Activated CD8-positive, alpha-beta T cell treated with anti-CD3 and anti-CD28 coated beads for 36 hours (primary cell): ENCODE data around the gene RNF138. TPM values are rescaled to one million over a fixed set of nuclear protein-coding genes. Genes with fewer than 3 reads are reported as not detected.
"Not testable (repeated sequence)": the region's sequence is repeated elsewhere in the genome, so short reads cannot be mapped to it uniquely, and the experiment has no call there.

ENCODE experiments used
- ATAC-seq: fragments of 200-7000 bp; cut with Tn5 transposase; one replicate; pipeline ENCODE4 v1.10.0; 2021; ENCODE audit warnings: mild to moderate bottlenecking, moderate library complexity
- CTCF ChIA-PET: fragments of 350-600 bp; sonication (Branson Sonifier 250); formaldehyde crosslinking; loops from one replicate; lab custom pipeline; 2021; ENCODE audit warnings: antibody characterized with exemption; lab: Charles Lee
- POLR2A ChIA-PET: fragments of 350-600 bp; sonication (Branson Sonifier 250); formaldehyde crosslinking; loops from one replicate; lab custom pipeline; 2021; ENCODE audit warnings: antibody characterized with exemption; lab: Charles Lee
- DNase-seq: peaks from one replicate; pipeline ENCODE4 v3.0.0-alpha.2; 2020
- H3K27ac Mint-ChIP-seq: one replicate; pipeline ENCODE4 v1.8.0; 2021; ENCODE audit warnings: mild to moderate bottlenecking, mixed read lengths
- H3K27me3 Mint-ChIP-seq: one replicate; pipeline ENCODE4 v1.8.0; 2021; ENCODE audit warnings: mixed read lengths
- H3K36me3 Mint-ChIP-seq: one replicate; pipeline ENCODE4 v1.8.0; 2021; ENCODE audit warnings: low read depth, mixed read lengths
- H3K4me1 Mint-ChIP-seq: one replicate; pipeline ENCODE4 v1.8.0; 2021; ENCODE audit warnings: low read depth, mixed read lengths
- H3K4me3 Mint-ChIP-seq: one replicate; pipeline ENCODE4 v1.8.0; 2021; ENCODE audit warnings: mild to moderate bottlenecking, moderate library complexity, mixed read lengths
- H3K9me3 Mint-ChIP-seq: one replicate; pipeline ENCODE4 v1.8.0; 2021; ENCODE audit warnings: mixed read lengths
- intact Hi-C: fragments of 100-400 bp; cut with micrococcal nuclease; formaldehyde crosslinking; loops from one replicate; pipeline ENCODE4 v1.10.0; 2022
- total RNA-seq, 2 experiments: library from RNA; stranded (reverse); gene quantifications; one replicate each; pipeline ENCODE4 v1.2.3, GENCODE V29; 2021
- TF ChIP-seq, protein P1 (sequence below): fragments of 200-600 bp; IDR thresholded peaks from one replicate; pipeline ENCODE4 v1.8.0; 2022; ENCODE audit warnings: antibody characterized with exemption, mild to moderate bottlenecking

The RNF138 gene
- total RNA-seq, 2 experiments from 2014 or later: 86.0 to 89.5 TPM

DNA sequence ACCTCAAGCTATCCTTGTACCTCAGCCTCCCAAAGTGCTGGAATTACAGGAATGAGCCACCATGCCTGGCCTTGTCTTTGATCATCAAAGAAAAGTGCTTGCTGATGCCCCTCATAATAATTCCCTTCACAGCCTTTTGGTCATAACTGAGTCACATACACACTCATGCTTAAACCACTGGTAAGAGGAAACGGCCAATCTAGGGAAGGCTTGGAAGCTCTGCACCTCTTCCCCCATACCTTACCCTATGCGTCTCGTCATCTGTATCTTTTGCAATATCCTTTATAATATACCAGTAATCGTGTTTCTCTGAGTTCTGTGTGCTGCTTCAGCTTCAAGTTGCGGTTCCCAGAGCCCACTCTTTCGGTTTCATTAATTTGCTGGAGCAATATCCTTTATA, 4.8 kb upstream of the RNF138 start:
- Mint-ChIP-seq H3K4me1 (peaks cover 31% of the 10 kb centered on the region), H3K4me3 (no peak overlapping the region), H3K27ac (no peak overlapping the region), H3K36me3 (peaks cover 3% of the 10 kb centered on the region), H3K27me3 (peaks cover 1% of the 10 kb centered on the region), H3K9me3 (no peaks in the 10 kb centered on the region)
- intact Hi-C loops: no loop called here
- ATAC-seq: no peak
- POLR2A ChIA-PET: interaction anchor here (1.0 to 4.2 kb wide), 2 partner anchors 50 to 68 kb away, joined by 3 to 29 read pairs; partner anchors contain the start of gene RNF125
- DNase-seq: no peak
- CTCF ChIA-PET: interaction anchor here (5.4 kb wide), 1 partner anchor 15 kb away, joined by 29 read pairs; no protein-coding TSS in a partner anchor
- TF ChIP-seq, protein P1, sequence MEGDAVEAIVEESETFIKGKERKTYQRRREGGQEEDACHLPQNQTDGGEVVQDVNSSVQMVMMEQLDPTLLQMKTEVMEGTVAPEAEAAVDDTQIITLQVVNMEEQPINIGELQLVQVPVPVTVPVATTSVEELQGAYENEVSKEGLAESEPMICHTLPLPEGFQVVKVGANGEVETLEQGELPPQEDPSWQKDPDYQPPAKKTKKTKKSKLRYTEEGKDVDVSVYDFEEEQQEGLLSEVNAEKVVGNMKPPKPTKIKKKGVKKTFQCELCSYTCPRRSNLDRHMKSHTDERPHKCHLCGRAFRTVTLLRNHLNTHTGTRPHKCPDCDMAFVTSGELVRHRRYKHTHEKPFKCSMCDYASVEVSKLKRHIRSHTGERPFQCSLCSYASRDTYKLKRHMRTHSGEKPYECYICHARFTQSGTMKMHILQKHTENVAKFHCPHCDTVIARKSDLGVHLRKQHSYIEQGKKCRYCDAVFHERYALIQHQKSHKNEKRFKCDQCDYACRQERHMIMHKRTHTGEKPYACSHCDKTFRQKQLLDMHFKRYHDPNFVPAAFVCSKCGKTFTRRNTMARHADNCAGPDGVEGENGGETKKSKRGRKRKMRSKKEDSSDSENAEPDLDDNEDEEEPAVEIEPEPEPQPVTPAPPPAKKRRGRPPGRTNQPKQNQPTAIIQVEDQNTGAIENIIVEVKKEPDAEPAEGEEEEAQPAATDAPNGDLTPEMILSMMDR: no peak

DNA sequence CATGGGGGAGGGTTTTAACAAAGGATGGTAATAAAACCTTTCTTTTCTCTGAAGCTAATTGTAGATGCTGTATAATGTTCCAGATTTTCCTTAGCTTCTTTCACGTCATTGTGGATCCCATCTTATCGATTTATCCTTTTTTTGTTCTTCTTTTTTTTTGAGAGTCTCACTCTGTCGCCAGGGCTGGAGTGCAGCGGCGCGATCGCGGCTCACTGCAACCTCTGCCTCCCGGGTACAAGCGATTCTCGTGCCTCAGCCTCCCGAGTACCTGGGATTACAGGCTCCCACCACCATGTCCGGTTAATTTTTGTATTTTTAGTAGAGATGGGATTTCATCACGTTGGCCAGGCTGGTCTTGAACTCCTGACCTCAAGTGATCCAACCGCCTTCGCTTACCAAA, 843 bp upstream of the RNF138 start:
- Mint-ChIP-seq H3K4me1 (peaks cover 38% of the 10 kb centered on the region), H3K4me3 (peak overlapping the region; percentile 45), H3K36me3 (peaks cover 27% of the 10 kb centered on the region), H3K27ac (peak overlapping the region; percentile 46)
- ATAC-seq, DNase-seq, H3K9me3 Mint-ChIP-seq, H3K27me3 Mint-ChIP-seq: not testable (repeated sequence)
- ChIA-PET POLR2A (interaction anchor here (0.6 to 3.2 kb wide), 4 partner anchors 62 to 358 kb away, joined by 3 to 12 read pairs (median 3); partner anchors contain the start of gene TRAPPC8), CTCF (interaction anchor here (1.4 to 4.4 kb wide), 2 partner anchors 15 to 18 kb away, joined by 4 to 13 read pairs; no protein-coding TSS in a partner anchor)
- intact Hi-C loops: loop anchor here (5.0 kb wide), 2 partner anchors 44 to 149 kb away; partner anchors contain the start of gene TRAPPC8

DNA sequence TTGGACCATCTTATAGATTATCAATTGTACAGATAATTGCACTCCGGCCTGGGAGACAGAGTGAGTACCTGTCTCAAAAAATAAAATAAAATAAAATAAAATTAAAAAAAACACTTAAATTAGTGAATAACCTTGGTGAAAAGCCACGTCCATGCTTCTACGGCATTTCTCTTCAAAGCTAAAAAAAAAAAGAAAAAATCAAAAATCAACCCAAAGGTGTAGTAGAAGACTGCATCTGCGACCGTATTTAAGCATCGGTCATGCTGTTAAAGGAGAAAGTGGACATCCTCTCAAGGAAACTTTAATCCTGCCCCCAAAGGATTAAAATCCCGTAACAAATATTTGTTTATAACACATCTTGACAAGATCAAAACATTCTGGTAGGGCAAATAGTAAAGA, 350 bp upstream of the RNF138 start:
- POLR2A ChIA-PET: interaction anchor here (0.6 to 3.2 kb wide), 17 partner anchors 9 to 147 kb away, joined by 3 to 54 read pairs (median 4); partner anchors contain the start of genes RNF125 and TRAPPC8
- peaks cover 31% of the 10 kb centered on the region for H3K36me3 Mint-ChIP-seq
- ATAC-seq (no peak), DNase-seq (no peak)
- TF ChIP-seq, protein P1: no peak
- peak overlapping the region; percentile 97 for H3K4me3 Mint-ChIP-seq
- intact Hi-C loops: loop anchor here (5.0 kb wide), 2 partner anchors 44 to 149 kb away; partner anchors contain the start of gene TRAPPC8
- H3K27me3 Mint-ChIP-seq: no peaks in the 10 kb centered on the region
- H3K27ac Mint-ChIP-seq: peak overlapping the region; percentile 96
- H3K9me3 Mint-ChIP-seq: no peaks in the 10 kb centered on the region
- peaks cover 40% of the 10 kb centered on the region for H3K4me1 Mint-ChIP-seq
- CTCF ChIA-PET: interaction anchor here (1.2 to 4.4 kb wide), 3 partner anchors 15 to 72 kb away, joined by 4 to 13 read pairs (median 4); partner anchors contain the start of gene RNF125

DNA sequence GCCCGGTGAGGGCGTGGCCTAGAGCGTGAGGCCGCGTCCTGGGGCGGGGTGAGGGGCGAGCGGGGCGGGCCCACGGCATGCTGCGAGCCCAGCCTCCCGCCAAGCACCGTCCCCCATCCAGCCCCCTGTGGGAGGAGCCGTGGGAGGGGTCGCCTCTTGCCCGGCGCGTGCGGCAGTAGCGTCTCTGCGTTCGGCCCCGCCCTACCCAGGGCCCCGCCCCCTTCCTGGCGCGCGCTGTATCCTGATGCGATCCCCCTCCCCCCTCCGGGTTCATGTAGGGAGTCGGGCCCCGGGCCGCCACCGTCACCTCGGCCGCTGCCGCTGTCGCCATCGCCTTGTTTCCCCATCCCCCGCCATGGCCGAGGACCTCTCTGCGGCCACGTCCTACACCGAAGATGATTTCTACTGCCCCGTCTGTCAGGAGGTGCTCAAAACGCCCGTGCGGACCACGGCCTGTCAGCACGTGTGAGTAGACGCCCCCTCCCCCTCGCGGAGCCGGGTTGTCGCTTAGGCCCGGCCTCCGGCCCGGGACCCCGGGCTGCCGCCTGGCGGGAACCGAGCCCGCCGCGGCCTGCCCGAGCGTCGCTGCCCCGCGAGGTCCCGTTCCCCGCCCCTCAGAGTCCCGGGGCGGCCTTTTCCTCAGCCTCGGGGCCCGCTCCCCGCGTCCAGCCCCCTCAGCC, 888 bp downstream of the RNF138 start:
- Mint-ChIP-seq H3K9me3 (no peaks in the 10 kb centered on the region), H3K27ac (peak overlapping the region; percentile 97), H3K4me1 (peaks cover 41% of the 10 kb centered on the region), H3K36me3 (peaks cover 37% of the 10 kb centered on the region), H3K27me3 (no peaks in the 10 kb centered on the region), H3K4me3 (peak overlapping the region; percentile 97)
- peak; percentile 92 for ATAC-seq
- TF ChIP-seq, protein P1: no peak
- DNase-seq: peak; percentile 100
- ChIA-PET POLR2A (interaction anchor here (0.7 to 3.2 kb wide), 16 partner anchors 8 to 151 kb away, joined by 3 to 54 read pairs (median 5); partner anchors contain the start of genes RNF125 and TRAPPC8), CTCF (interaction anchor here (1.2 to 4.4 kb wide), 2 partner anchors 20 to 74 kb away, joined by 4 to 13 read pairs; partner anchors contain the start of gene RNF125)
- intact Hi-C loops: loop anchor here (2.0 to 5.0 kb wide), 3 partner anchors 45 to 150 kb away; partner anchors contain the start of genes RNF125 and TRAPPC8

DNA sequence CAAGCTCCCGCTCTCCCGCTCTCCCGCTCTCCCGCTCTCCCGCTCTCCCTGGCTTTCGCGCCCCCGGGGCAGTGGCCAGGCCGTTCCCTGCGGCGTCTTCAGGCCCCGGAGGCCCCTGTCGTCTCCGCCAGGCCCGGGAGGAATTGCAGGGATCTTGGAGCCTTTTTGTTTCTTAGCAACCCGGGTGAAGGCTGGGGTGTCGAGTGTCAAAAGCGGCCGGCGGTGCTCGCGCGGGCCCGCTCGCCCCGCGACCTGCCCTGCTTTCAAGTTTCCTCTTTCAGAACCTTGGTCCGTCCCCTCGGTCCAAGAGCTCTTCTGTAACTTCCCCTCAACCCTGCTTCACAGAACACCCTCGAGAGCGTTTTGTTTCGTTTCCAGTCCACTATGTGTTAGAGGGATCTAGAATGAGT, 1.4 kb downstream of the RNF138 start:
- ChIA-PET CTCF (interaction anchor here (1.0 kb wide), 1 partner anchor 14 kb away, joined by 3 read pairs; no protein-coding TSS in a partner anchor), POLR2A (interaction anchor here (1.0 to 3.2 kb wide), 7 partner anchors 9 to 149 kb away, joined by 3 to 54 read pairs (median 9); partner anchors contain the start of genes RNF125 and TRAPPC8)
- intact Hi-C loops: loop anchor here (2.0 to 5.0 kb wide), 3 partner anchors 46 to 151 kb away; partner anchors contain the start of genes RNF125 and TRAPPC8
- H3K36me3 Mint-ChIP-seq: peaks cover 37% of the 10 kb centered on the region
- H3K4me3 Mint-ChIP-seq: peak overlapping the region; percentile 97
- DNase-seq (peak; percentile 40), ATAC-seq (no peak)
- H3K4me1 Mint-ChIP-seq: peaks cover 40% of the 10 kb centered on the region
- TF ChIP-seq, protein P1: no peak
- H3K27ac Mint-ChIP-seq: peak overlapping the region; percentile 97
- H3K27me3 Mint-ChIP-seq: no peaks in the 10 kb centered on the region
- no peaks in the 10 kb centered on the region for H3K9me3 Mint-ChIP-seq
